Hematopoietic multipotent progenitor cell treated with erythropoietin and hydrocortisone succinate and interleukin-3 and kit ligand, for 6 days (in vitro differentiated cells): Measurements from ENCODE around the gene KCNQ1OT1.

Experiments
- DNase-seq: peaks from one replicate; pipeline ENCODE4 v3.0.0-alpha.2; 2015

The KCNQ1OT1 gene

DNA sequence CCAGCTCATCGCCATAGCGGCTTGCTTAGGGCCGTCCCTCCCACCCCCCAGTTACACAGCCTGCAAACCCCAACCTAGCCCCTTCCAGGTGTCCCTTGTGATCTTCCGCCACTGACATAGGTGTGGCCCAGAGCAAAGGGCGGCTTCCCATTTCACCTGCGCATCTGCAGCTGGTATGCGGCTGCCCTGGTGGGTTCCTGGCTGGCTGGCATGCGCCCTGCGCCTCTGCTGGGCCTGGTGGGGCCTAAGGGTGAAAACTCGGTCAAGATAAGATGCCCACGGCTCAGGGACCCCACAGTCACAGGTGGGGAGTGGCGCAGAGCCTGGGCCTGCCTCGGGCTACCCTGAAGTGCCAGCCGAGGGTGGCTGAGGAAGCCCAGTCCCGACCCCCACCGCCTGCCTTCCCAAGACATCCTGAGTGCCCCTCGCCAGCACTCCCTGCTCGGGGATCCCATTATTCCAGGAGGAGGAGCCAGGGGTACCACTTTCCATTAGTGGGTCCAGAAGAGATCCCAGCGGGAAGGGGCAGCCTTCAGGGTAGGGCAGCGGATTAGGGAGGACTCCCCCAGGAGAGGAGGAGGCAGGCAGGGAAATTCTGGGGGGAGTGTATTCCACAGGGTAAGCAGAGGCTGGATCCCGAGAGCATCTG is 36.9 kb upstream of the KCNQ1OT1 start:
- DNase-seq: no peak

DNA sequence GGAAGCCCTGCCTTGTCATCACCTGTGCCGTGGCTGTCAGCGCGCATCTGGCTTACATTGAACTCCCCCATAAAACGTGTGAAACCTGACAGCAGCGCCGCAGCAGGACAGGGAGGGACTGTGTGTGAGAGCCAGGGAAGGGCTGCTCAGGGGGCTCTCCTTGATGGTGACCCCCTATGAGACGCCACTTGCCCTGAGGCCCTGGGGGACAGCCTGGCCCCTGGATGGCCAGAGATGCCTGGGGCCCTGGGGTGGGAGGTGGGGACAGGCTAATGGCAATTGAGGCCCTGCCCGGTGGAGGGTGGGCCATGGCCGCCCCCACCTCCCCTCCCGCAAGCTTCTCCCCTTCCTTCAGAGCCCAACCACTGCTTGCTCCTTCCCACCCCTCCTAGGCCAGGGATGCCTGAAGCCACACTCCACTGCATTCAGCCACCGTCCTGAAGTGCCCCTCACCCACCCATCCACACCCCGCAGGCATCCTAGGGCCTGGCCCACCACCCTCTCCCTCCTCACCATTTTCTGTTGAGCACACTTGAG is 35.3 kb upstream of the KCNQ1OT1 start:
- DNase-seq: no peak

DNA sequence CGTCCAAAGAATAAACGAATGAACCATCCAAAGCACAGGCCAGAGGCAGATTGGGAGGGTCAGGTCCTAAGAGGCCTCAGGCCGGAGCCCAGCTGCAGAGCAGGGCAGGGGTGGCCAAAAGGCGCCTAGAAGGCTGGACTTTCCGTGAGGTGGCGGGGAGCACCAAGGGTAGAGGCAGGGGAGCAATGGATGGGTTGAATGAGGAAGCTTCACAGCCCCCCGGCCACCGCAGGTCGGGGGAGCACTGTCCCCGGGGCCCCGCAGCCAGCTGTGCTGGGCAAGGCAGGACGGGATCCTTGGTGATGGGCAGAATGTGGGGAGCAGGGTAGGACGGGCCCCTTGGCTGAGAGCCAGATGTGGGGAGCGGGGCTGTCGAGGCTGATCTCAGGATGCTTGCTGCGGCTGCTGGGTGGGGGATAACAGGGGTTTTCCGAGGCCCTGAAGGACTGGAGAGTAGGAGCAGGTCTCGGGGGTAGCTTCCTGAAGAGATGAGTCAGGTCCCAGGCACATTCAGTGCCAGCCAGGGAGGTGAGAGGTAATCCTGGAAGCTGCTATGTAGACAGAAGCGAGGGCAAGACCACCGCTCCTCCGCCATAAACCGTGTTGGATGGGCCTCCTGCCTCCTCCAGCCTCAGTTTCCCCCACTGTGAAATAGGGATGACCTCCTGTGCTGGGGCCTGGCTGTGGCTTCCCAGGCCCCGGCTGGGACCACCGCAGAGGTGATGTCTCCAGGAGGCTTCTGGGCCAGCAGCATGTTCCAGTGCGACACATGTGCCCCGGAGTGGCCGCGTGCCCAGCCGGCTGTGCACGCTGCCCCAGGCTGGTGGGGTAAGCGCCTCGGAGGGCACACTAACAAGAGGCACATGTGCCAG is 34.6 kb upstream of the KCNQ1OT1 start:
- no peak for DNase-seq

DNA sequence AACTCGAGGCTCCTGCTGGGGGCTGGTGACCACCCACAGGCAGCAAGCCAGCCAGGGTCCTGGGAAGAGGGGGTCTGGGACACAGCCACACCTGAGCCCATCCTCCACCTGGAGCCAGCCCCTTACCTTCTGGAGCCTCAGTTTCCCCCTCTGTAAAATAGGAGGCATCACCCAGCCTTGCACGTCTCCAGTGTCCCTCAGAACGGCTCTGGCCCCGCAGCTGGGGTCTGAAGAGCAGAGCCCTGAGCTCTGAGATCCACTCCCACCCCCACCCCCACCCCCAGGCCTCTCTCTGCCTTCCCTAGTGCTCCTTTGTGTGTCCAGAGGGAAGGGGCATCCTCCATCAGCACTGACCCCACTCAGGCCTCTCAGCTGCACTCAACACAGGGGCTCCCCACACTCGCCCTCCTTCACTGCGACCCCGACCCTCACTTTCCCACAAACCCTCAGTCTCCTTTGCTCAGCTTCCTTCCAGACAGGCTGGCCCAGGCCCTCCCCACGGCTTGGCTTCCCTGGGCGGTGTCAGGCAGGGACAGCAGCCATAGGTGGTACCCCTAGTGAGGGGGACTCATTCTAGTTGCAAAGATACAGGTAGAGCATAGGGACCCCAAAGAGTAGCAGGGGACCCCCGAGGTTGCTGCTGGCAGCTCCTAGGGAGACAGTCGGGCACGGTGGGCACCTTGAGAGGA is 33.3 kb upstream of the KCNQ1OT1 start:
- no peak for DNase-seq

DNA sequence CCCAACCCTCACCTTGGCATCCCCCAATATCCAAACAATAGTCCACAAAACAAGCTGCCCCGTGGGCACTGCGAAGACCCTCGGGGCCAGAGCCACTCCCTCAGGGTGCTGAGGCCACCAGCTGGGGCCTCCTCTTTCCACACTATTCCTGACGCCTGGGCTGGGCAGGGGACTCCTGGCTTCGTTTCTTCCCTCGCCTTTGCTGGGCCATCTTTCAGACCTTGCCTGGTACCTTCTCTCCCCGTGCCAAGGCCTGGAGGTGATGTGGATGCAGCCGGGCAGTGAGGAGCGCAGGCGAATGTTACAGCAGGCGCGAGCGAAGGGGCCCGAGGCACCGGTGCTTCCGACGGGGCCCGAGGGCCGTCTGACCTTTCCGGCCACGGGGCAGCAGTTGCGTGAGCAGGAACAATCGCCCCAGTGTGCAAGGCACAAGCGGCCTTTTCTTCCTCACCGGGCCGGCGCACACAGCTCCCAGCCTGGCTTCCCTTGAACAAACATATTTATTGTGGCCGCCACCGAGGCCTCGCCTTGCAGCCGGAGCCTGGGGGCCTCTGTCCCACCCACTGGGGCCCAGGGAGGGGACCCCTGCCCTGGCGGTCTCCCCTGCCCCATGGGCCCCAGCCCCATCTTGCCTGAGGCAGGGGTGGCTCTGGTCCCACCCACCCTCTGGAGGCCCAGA is 32.6 kb upstream of the KCNQ1OT1 start:
- no peak for DNase-seq

DNA sequence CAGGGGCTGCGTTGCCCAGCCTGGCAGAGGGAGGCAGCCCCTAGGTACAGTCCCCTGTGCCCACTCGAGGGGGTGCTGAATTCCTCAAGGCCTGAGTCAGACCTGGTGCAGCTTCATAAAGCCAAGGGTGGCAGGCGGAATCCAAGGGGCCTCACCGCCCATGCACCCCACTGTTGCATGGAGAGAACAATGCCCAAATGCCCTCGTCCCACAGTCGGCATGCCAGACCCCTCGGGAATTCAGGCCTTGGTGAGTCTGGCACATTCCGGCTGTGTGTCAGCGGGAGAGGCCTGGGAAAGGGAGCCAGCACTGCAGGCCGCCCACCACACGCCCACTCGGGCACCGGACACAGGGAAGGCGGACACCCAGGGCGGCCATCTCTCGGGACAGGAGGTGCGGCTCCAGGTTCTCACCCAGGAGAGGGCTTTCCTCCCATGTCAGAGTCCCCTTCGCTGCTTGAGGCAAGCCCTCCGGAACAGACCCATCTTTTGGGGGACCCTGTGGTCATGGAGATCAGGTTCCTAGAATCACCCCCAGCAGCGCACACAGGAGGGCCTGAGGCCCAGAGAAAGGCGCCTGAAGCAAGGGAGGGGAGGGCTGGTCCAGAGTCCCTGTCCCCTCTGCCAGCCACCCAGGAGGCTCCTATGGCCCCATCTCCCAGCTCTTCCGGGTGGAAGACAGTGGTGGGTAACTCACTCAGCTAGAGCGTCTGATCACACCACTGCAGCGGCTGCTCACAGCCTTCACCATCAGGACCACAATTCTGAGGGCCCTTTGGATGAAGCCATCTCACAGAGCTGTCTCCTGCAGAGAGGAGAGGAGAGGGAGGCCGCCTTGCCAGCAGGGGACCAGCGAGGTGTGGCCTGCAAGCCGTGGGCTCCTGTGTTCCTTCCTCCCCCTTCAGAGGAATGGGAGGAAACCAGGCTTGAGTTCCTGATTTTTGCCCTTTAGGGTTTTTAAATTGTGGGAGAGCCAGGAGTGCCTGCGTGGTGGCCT is 31.6 kb upstream of the KCNQ1OT1 start:
- no peak for DNase-seq

DNA sequence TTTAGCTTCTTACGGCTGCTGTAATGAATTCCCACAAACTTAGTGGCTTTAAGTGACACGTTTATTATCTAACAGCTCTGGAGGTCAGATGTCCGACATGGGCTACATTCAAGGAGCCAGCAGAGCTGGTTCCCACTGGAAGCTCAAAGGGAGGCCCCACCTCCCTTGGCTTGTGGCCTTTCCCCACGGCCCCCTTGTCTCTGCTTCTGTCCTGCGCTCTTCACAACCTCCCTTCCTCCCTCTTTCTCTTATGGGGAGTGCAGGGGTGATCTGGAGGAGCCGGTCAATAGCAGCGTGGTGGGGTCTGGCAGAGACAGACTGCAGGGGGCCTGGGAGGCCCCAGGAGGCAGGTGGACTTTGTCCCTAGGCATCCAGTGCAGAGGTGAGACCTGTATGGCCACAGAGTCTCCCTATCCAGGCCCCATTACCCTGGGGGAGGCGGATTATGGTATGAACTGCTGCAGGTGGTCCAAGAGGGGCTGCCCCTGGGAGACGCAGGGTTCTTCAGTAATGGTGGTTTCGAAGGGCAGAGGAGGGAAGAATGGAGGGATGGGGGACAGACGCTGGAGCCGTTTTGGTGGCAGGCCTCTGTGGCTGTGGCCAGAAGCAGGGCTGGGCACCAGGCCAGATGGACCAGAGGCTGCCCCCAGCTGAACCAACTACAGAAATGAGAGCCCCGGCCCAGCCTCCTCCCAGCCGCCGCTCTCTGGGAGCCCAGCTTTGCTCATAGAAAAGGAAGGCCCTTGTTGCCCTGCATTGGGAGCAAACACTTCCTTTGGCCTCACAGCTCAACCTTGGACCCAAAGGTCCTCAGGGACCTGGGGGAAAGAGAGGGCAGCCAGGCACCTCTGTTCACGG is 30.7 kb upstream of the KCNQ1OT1 start:
- DNase-seq: no peak

DNA sequence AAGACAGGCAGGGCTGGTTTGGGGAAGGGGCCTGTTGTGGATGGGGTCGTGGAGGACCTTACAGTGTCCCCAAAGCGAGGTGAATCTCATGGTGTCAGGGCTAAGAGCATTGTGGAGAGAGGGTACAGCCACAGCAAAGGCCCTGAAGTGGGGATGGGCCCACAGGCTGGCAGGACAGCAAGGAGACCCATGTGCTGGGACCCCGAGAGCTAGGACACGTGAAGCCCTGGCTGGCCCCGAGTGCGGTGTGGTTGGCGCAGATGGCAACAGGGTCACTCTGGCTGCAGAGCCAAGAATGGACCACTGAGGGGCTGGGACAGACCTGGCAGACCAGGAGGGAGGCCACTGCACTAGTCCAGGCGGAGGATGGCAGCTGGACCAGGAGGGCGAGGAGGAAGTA is 30.0 kb upstream of the KCNQ1OT1 start:
- DNase-seq: no peak

DNA sequence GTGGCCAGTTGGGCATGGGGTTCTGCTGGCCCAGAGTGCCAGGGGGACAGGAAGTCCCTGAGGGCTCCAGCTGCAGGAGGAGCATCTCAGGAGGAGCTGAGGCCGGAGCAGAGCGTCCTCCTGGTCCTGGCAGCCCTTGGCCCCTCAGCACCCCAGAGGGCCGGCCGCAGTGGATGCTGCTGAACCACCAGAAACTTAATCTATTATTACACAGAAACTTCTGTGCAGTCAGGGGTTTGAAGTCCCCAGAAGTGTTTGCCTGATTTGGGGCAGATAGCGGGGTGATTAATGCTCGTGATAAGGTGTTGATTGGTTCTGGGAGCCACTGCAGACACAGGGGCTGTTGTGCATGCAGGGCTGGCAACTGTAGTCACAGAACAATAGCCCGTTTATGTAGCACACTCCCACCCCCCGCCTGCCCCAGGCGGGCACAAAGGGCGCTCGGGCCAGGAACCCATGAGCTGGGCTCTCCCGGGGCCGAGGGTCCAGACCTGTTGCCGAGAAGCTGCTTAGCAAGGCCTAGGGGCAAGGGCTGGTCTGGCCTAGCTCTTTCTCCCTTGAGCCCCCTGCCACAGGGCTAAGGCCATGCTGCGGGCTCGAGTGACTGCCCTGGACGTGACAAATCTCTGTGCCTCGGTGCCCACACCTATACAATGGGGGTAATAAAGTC is 29.0 kb upstream of the KCNQ1OT1 start:
- DNase-seq: no peak

DNA sequence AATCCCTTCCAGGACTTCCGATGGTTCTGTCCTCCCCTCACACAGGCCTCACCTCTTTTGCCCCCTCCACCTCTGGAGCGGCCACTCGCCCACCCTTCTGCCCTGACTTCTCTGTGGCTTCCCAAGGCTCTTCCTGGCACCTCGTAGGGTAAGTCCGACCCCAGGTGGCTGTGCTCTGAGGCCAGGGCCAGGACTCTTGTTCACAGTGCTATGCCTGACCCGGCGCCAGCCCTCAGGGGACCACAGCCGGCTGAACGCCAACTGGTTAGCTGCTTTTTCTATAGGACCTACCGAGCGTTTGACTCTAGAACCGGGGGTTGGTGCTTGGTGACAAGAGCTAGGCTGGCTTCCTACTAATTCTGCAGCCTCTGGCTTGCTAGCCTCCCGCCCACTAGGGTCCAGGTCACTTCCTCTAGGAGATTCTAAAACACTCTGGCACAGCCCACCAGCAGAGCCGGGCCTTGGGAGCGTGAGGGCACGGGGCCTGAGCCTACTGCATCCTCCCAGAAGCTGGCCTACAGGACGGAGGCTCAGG is 28.4 kb upstream of the KCNQ1OT1 start:
- DNase-seq: no peak

DNA sequence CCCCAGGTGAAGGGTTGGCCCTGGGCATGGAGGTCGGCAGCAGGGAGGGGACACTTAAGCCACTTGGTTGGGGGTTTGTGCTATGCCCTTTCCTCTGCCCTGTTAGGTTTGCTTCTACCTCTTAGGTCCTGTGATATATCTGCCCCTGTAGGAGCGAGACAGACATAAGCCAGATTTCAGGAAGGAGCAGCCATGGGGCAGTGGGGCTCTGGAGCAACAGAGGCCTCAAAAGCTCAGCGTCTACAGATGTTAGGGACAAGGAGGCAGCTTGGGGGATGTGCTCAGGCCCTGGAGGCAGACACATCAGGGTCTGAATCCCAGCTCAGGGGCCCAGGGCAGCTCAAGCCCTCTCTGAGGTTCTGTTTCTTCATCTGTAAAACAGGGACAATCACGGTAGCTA is 27.2 kb upstream of the KCNQ1OT1 start:
- DNase-seq: no peak

DNA sequence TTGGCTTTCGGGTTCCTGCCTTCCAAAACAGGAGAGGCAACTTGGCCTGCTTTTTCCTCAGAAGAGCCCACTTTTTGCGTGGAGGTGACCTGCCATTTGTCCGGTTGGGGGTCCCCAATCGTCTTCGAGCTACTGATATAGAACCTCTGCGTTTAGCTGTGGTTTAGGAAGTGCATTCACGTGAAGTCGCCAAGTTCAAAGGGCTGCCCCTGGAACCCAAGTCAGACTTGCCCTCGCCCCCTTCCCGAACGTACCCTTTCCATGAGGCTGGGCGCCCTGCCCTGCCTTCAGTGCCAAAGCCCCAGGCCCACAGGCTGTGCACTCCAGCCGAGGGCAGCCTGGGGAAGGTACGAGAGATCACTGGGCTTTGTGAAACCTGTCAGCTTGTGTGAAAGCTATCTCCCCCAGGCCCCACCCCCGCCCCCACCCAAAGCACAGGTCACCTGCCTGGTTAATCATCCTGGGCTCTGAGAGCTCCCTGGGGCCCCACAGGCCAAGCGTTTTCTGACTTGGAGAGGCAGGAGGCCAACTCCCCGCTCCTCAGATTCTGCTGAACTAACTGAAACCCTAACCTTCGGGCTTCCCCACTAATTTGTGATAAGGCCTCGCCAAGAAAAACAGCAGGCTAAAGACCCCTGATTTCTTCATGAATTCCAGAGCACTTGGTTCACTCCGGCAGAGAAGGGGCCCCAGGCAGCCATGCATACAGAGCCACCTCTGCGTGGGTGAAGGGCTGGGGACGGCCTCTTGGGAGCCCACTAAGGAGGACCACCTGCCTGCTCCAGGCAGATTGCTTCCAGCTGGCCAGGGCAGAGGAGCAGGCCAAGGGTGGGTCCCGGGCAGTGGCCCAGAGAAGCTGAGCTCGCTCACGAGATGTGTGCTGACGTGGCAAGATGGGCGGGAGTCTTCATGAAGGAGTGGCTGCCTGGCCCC is 25.8 kb upstream of the KCNQ1OT1 start:
- DNase-seq: no peak

DNA sequence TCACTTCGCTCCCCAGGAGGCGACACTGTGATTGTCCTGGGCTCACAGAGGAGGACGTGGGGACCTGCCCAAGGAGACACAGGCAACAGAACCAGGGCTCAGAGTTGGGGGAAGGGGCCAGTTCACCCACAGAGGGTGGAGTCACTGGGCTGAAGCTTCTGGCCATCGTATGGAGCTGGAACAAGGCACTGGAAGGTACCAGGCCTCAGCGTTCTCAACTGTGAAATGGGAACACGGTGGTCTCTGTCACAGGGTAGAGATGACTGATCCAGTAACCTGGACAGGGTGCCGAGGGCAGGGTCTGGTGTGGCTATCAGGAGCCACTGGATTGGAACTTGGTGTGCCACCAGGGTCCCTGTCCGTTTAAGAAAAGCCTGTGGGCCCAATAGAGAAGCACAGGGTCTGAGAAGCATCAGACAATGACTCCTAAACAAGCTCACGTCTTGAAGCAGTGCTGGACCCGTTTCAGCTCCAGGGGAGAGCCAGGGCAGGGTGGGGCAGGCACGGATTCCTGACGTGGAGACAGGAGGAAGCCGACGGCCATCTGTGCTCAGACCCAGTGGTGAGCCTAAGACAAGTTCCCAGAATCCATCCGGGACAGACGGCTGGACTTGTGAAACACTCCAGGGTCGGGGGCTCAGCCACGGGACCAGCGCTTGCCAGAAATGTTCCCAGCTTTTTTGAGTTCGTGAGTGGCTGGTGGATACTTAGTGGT is 25.0 kb upstream of the KCNQ1OT1 start:
- DNase-seq: no peak

DNA sequence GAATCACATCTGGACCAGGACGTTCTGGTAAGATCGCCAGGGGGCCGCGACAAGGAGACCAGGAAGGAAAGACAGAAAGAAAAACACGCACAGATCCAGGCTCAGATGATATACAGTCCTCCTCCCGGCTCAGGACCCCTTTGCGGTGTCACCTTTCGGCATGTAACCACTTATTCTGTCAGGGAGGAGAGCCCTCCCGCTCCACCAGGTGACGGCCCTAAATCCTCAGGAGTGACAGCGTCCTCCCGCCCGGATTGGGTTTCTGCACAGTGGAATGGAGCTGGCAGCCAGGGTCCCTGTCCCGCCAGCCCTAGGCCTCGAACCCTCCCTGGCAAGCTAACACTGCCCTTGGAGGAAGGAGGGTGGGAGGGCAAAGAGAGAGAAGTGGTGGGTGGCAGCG is 24.3 kb upstream of the KCNQ1OT1 start:
- no peak for DNase-seq

DNA sequence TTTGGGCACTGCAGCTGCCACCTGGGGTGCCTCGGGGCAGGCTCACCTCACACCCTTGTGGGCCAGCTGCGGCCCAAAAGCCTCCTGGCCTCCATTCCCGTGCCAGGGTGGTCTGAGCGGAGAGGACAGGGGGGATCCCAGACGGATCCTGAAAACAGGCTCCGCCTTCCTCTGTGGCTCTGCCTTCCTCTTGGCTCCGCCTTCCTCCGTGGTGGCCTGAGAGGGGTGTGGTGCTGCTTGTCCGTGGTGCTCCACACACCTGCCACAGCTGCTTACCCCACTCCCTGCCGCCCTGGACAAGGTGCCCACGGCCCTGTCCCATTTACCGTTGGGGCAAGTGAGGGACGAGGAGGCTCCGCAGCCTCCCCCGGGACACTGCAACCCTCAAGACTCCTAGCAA is 23.2 kb upstream of the KCNQ1OT1 start:
- DNase-seq: no peak

DNA sequence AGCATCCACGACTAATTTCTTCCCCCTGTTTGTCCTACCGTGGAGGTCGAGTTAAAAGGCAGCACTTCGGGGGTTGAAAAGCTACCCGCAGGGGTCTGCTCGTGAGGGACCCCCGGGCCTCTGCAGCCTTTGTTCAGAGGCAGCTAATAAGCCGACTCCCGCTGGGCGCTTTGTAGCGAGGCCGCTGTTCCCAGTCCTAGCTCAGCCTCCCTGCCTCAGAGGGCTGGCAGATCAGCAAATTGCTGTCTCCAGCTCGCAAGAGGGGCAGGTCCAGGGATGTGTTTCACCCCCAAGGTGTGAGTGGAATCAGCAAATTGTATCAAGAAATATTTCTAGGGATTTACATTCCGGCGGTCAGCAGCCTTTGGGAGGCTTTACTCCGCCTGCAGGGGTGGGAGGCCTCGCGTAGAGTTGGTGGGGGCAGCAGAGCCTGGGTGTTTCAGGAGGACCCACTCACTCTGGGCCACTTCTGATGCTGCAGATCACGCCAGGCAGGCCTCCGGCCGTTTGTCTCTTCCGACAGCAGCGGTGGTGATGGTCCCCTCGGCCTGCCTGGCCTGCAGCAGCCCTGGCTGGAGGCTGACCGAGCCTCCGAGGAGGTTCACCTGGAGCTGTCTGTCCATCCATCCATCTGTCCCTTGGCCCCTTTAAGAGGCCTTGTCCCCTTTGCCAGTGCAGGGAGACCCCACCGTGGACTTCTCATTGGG is 21.6 kb upstream of the KCNQ1OT1 start:
- no peak for DNase-seq

DNA sequence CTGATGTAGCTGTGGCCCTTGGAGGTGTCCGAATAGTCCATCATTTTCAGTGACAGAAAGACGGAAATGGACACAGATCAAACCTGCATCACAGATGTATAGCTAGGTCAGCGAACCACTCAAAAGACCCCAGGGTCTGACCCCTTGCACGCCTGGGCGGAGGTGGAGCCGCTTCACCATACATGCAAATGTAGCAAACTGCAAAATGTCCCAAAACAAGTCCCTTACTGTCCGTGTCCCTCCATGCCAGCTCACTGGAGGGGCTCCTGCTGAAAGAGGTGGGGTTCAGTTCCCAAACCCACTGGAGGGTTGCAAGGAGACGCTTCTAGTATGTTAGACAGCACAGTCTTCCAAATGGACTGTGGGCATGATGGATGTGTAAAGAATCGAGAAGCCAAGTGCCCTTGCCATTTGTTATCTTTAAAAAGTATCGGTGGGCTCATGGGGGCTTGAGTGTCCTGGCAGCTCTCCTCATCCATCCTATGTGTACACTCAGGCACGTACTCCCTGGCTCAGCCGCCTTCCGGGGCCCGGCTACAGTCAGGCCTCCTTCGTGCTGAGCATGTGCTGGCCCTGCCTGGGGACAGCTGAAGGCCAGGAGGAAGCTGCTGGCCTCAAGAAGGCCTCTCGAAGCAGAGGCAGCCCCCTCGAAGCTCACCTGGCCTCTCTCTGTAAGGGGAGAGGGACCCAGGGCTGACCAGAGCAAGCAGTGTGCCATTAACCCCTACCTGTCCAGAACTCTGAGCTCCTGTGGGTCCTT is 20.2 kb upstream of the KCNQ1OT1 start:
- no peak for DNase-seq
